Mammary epithelial cell (primary cell): Measurements from ENCODE around the gene DACT3.

Source experiments
- CTCF ChIP-seq, 2 donors: IDR thresholded peaks in 1 of 2; conservative IDR thresholded peaks in 1 of 2; 2 replicates each; pipeline ENCODE4 v1.5.1; 2011 to 2012; ENCODE audit warnings: inconsistent platforms in 2 of 2, low read length in 2 of 2, mild to moderate bottlenecking in 2 of 2, control low read depth in 1 of 2, low read depth in 1 of 2; ENCODE audit not compliant: insufficient read depth in 1 of 2; ENCODE audit errors: extremely low read depth in 1 of 2
- EZH2 ChIP-seq: IDR thresholded peaks from 2 replicates; pipeline ENCODE4 v1.6.1; 2012; ENCODE audit warnings: low read length, inconsistent platforms, borderline replicate concordance

GRCh38 chr19:46685189-46685588, 24.2 kb upstream of the DACT3 start:
- TF ChIP-seq CTCF (conservative IDR thresholded peaks at IDR 0.05 in 1 of 2, IDR thresholded peaks at IDR 0.05 in 1 of 2; ENCODE audit: extremely low read depth in 1 of 2, insufficient read depth in 1 of 2, low read depth in 1 of 2, low read length in 2 of 2): no peak
- no peak for TF ChIP-seq EZH2
